Caco-2 (cell line): ENCODE data around the gene SCAANT1. TPM values are rescaled to one million over a fixed set of nuclear protein-coding genes. Genes with fewer than 3 reads are reported as not detected.

Experiments
- BruUV-seq: library from RNA; stranded (reverse); fragments of 400-500 nt; replicated peaks from 2 replicates; lab custom pipeline; 2021; lab: Mats Ljungman, UMichigan
- CTCF ChIA-PET: fragments of 300-600 bp; sonication (Branson Sonifier 250); formaldehyde crosslinking; loops from one replicate; lab custom pipeline; 2022; ENCODE audit warnings: antibody characterized with exemption; lab: Charles Lee
- POLR2A ChIA-PET: fragments of 300-600 bp; sonication (Branson Sonifier 250); formaldehyde crosslinking; loops from one replicate; lab custom pipeline; 2022; ENCODE audit warnings: antibody characterized with exemption; lab: Charles Lee
- DNase-seq, 2 experiments: peaks; one replicate each; pipeline versions ENCODE4 v3.0.0 to v3.0.0-alpha.2; 2020 to 2022
- H3K27me3 ChIP-seq: replicated peaks from 2 replicates; pipeline ENCODE4 v1.6.0; 2011; ENCODE audit warnings: low read length; ENCODE audit not compliant: control insufficient read depth, insufficient read depth
- H3K36me3 ChIP-seq: 2 replicates; pipeline ENCODE4 v1.5.1; 2011; ENCODE audit warnings: low read length; ENCODE audit not compliant: control insufficient read depth, insufficient read depth
- H3K4me1 ChIP-seq: fragments of 250-450 bp; sonication (Bioruptor Pico); 2 replicates; pipeline ENCODE4 v1.5.1; 2020; ENCODE audit warnings: mild to moderate bottlenecking
- H3K4me3 ChIP-seq: 2 replicates; pipeline ENCODE4 v1.5.1; 2011; ENCODE audit warnings: low read depth, mild to moderate bottlenecking, control low read depth, low read length
- H3K9me3 ChIP-seq: fragments of 250-450 bp; sonication (Bioruptor Pico); 2 replicates; pipeline ENCODE4 v1.5.1; 2020; ENCODE audit warnings: mild to moderate bottlenecking, moderate library complexity
- H3K27ac Mint-ChIP-seq: one replicate; pipeline ENCODE4 v1.8.0; 2022; ENCODE audit warnings: mixed read lengths; ENCODE audit not compliant: unreplicated experiment
- H3K27me3 Mint-ChIP-seq: one replicate; pipeline ENCODE4 v1.8.0; 2022; ENCODE audit warnings: mixed read lengths; ENCODE audit not compliant: insufficient read depth, unreplicated experiment
- H3K36me3 Mint-ChIP-seq: one replicate; pipeline ENCODE4 v1.8.0; 2022; ENCODE audit warnings: mild to moderate bottlenecking, mixed read lengths; ENCODE audit not compliant: insufficient read depth, unreplicated experiment
- H3K4me1 Mint-ChIP-seq: one replicate; pipeline ENCODE4 v1.8.0; 2022; ENCODE audit warnings: low read depth, mixed read lengths; ENCODE audit not compliant: unreplicated experiment
- H3K4me3 Mint-ChIP-seq: one replicate; pipeline ENCODE4 v1.8.0; 2022; ENCODE audit warnings: mild to moderate bottlenecking, moderate library complexity, mixed read lengths; ENCODE audit not compliant: unreplicated experiment
- H3K9me3 Mint-ChIP-seq: one replicate; pipeline ENCODE4 v1.8.0; 2022; ENCODE audit warnings: mixed read lengths; ENCODE audit not compliant: unreplicated experiment
- intact Hi-C: fragments of 100-400 bp; cut with micrococcal nuclease; formaldehyde crosslinking; loops from one replicate; pipeline ENCODE4 v1.10.0; 2022; ENCODE audit not compliant: unreplicated experiment
- total RNA-seq: library from RNA; stranded (reverse); gene quantifications from 2 replicates; pipeline ENCODE4 v1.2.3, GENCODE V29; 2022
- TF ChIP-seq, protein P1 (sequence below), 2 experiments: fragments of 200-600 bp in 1 of 2; IDR thresholded peaks; 1 replicate in 1 of 2; 2 replicates in 1 of 2; pipeline versions ENCODE4 v1.5.1 to v1.8.0; 2011 to 2022; ENCODE audit warnings: antibody characterized with exemption in 1 of 2, control low read depth in 1 of 2, inconsistent platforms in 1 of 2, low read depth in 1 of 2, low read length in 1 of 2, mild to moderate bottlenecking in 1 of 2, moderate library complexity in 1 of 2; ENCODE audit not compliant: insufficient read depth in 1 of 2, severe bottlenecking in 1 of 2, unreplicated experiment in 1 of 2

SCAANT1 gene
- total RNA-seq, 1 experiment from 2014 or later: not detected

GRCh38 chr3:63951492-63952247 is 39.5 kb upstream of the SCAANT1 start:
- intact Hi-C loops: no loop called here
- Mint-ChIP-seq H3K9me3 (no peaks in the 10 kb centered on the region), H3K27ac (no peak overlapping the region), H3K27me3 (no peaks in the 10 kb centered on the region), H3K4me1 (peaks cover 19% of the 10 kb centered on the region), H3K4me3 (no peak overlapping the region), H3K36me3 (peaks cover 19% of the 10 kb centered on the region)
- H3K4me3 ChIP-seq: no peak overlapping the region
- peaks cover 7% of the 10 kb centered on the region; the same call in 1 of the 2 replicates for H3K4me1 ChIP-seq
- TF ChIP-seq, protein P1, sequence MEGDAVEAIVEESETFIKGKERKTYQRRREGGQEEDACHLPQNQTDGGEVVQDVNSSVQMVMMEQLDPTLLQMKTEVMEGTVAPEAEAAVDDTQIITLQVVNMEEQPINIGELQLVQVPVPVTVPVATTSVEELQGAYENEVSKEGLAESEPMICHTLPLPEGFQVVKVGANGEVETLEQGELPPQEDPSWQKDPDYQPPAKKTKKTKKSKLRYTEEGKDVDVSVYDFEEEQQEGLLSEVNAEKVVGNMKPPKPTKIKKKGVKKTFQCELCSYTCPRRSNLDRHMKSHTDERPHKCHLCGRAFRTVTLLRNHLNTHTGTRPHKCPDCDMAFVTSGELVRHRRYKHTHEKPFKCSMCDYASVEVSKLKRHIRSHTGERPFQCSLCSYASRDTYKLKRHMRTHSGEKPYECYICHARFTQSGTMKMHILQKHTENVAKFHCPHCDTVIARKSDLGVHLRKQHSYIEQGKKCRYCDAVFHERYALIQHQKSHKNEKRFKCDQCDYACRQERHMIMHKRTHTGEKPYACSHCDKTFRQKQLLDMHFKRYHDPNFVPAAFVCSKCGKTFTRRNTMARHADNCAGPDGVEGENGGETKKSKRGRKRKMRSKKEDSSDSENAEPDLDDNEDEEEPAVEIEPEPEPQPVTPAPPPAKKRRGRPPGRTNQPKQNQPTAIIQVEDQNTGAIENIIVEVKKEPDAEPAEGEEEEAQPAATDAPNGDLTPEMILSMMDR (IDR thresholded peaks at IDR 0.05; ENCODE audit: insufficient read depth in 1 of 2, low read depth in 1 of 2, low read length in 1 of 2, severe bottlenecking in 1 of 2, unreplicated experiment in 1 of 2): no peak
- H3K36me3 ChIP-seq: no peaks in the 10 kb centered on the region
- H3K9me3 ChIP-seq: no peaks in the 10 kb centered on the region
- H3K27me3 ChIP-seq: no peaks in the 10 kb centered on the region
- CTCF ChIA-PET: no interaction called here
- BruUV-seq: no TSS peak
- DNase-seq: no peak
- POLR2A ChIA-PET: no interaction called here

- H3K9me3 Mint-ChIP-seq: no peaks in the 10 kb centered on the region
- peaks cover 5% of the 10 kb centered on the region; the same call in 1 of the 2 replicates for H3K4me1 ChIP-seq
- no peak overlapping the region for H3K4me3 ChIP-seq
- TF ChIP-seq, protein P1 (IDR thresholded peaks at IDR 0.05; ENCODE audit: insufficient read depth in 1 of 2, low read depth in 1 of 2, low read length in 1 of 2, severe bottlenecking in 1 of 2, unreplicated experiment in 1 of 2): no peak
- peaks cover 17% of the 10 kb centered on the region for H3K36me3 Mint-ChIP-seq
- peaks cover 24% of the 10 kb centered on the region for H3K4me1 Mint-ChIP-seq
- H3K27me3 ChIP-seq: no peaks in the 10 kb centered on the region
- intact Hi-C loops: no loop called here
- H3K27me3 Mint-ChIP-seq: no peaks in the 10 kb centered on the region
- no peaks in the 10 kb centered on the region for H3K9me3 ChIP-seq
- H3K36me3 ChIP-seq: no peaks in the 10 kb centered on the region
- no peak for DNase-seq
- no peak overlapping the region for H3K4me3 Mint-ChIP-seq
- CTCF ChIA-PET: no interaction called here
- BruUV-seq: no TSS peak
- H3K27ac Mint-ChIP-seq: no peak overlapping the region
- POLR2A ChIA-PET: no interaction called here
These were observed 38.5 kb upstream of the SCAANT1 start for GRCh38 chr3:63950698-63951097.

DNA sequence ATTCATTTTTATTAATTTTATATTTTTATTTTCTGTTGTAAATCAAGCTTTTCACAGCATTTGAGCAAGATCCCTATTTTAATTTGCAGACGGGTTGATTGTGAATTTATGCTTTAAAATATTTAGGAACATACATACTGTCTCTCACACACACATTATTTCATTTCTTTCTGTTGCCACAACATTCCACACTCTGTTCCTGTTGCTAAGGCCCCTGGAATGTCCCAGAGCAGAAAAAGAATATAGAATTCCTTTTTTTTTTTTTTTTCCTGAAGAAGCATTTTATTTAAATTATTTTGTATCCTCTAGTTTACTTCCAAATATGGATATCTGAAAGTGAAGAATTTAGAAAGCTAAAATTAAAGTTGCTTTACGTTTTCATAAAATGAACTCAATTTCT is 36.8 kb upstream of the SCAANT1 start:
- ChIA-PET POLR2A (interaction anchor here (1.2 kb wide), 1 partner anchor 18 kb away, joined by 3 read pairs; no protein-coding TSS in a partner anchor), CTCF (interaction anchor here (0.7 kb wide), 1 partner anchor 86 kb away, joined by 3 read pairs; the partner anchor contains the start of genes ATXN7 and THOC7)
- Histone ChIP-seq H3K4me1 (peaks cover 10% of the 10 kb centered on the region; the same call in 1 of the 2 replicates), H3K4me3 (no peak overlapping the region), H3K36me3 (no peaks in the 10 kb centered on the region), H3K27me3 (no peaks in the 10 kb centered on the region), H3K9me3 (no peaks in the 10 kb centered on the region)
- Mint-ChIP-seq H3K36me3 (peaks cover 15% of the 10 kb centered on the region), H3K27ac (no peak overlapping the region), H3K27me3 (no peaks in the 10 kb centered on the region), H3K4me3 (no peak overlapping the region), H3K9me3 (no peaks in the 10 kb centered on the region), H3K4me1 (peaks cover 22% of the 10 kb centered on the region)
- no TSS peak for BruUV-seq
- intact Hi-C loops: loop anchor here (5.0 kb wide), 1 partner anchor 43 kb away; no protein-coding TSS in a partner anchor
- TF ChIP-seq, protein P1 (IDR thresholded peaks at IDR 0.05; ENCODE audit: insufficient read depth in 1 of 2, low read depth in 1 of 2, low read length in 1 of 2, severe bottlenecking in 1 of 2, unreplicated experiment in 1 of 2): no peak
- no peak for DNase-seq
